GM23338 (cell line): ENCODE data around the gene DNAJB6.

Experiments
- CREB1 ChIP-seq: fragments of 250-450 bp; sonication (Bioruptor Pico); IDR thresholded peaks from 2 replicates; pipeline ENCODE4 v1.5.0; 2020; ENCODE audit warnings: low read depth, mild to moderate bottlenecking, moderate library complexity
- EZH2phosphoT487 ChIP-seq: fragments of 200-600 bp; sonication (generic); IDR thresholded peaks from one replicate; pipeline ENCODE4 v1.8.1; 2018; ENCODE audit warnings: antibody characterized with exemption; ENCODE audit not compliant: unreplicated experiment
- JUNB ChIP-seq: IDR thresholded peaks from one replicate; pipeline ENCODE4 v1.6.1; 2016; ENCODE audit warnings: antibody characterized with exemption; ENCODE audit not compliant: unreplicated experiment
- ZNF114 ChIP-seq: fragments of 250-450 bp; sonication (Bioruptor Pico); IDR thresholded peaks from 2 replicates; pipeline ENCODE4 v1.5.0; 2020; ENCODE audit warnings: mild to moderate bottlenecking, moderate library complexity
- TF ChIP-seq, protein P1 (sequence below): IDR thresholded peaks from 2 replicates; pipeline ENCODE4 v1.6.1; 2016; ENCODE audit warnings: antibody characterized with exemption
- TF ChIP-seq, protein P2 (sequence below), 2 experiments: fragments of 200-600 bp in 1 of 2; sonication (generic) in 1 of 2; conservative IDR thresholded peaks; 2 replicates each; pipeline versions ENCODE4 v1.5.1 to v1.6.1; 2016 to 2017; ENCODE audit warnings: antibody characterized with exemption in 2 of 2, low read depth in 2 of 2, mild to moderate bottlenecking in 2 of 2, moderate library complexity in 1 of 2

DNA sequence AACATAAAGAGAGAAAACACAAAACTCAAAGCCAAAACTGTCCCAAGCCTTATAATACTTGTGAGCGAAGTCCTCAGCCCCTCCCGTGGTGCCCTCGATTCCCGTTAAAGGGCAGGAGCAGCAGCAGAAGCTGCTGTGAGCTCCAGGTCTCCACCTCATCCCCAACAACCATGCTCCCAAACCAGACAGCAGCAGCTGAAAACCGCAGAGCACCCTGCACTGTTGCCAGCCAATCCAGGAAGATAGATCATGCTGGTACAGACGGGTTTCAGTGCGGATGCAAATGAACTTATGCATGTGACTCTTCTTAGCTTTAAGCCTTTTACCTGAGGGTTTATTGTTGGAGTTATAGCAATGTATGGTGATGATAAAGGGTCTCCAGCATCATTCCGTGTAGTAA is 97.9 kb downstream of the DNAJB6 start:
- TF ChIP-seq, protein P1, sequence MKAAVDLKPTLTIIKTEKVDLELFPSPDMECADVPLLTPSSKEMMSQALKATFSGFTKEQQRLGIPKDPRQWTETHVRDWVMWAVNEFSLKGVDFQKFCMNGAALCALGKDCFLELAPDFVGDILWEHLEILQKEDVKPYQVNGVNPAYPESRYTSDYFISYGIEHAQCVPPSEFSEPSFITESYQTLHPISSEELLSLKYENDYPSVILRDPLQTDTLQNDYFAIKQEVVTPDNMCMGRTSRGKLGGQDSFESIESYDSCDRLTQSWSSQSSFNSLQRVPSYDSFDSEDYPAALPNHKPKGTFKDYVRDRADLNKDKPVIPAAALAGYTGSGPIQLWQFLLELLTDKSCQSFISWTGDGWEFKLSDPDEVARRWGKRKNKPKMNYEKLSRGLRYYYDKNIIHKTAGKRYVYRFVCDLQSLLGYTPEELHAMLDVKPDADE, result no peak
- TF ChIP-seq, protein P2, sequence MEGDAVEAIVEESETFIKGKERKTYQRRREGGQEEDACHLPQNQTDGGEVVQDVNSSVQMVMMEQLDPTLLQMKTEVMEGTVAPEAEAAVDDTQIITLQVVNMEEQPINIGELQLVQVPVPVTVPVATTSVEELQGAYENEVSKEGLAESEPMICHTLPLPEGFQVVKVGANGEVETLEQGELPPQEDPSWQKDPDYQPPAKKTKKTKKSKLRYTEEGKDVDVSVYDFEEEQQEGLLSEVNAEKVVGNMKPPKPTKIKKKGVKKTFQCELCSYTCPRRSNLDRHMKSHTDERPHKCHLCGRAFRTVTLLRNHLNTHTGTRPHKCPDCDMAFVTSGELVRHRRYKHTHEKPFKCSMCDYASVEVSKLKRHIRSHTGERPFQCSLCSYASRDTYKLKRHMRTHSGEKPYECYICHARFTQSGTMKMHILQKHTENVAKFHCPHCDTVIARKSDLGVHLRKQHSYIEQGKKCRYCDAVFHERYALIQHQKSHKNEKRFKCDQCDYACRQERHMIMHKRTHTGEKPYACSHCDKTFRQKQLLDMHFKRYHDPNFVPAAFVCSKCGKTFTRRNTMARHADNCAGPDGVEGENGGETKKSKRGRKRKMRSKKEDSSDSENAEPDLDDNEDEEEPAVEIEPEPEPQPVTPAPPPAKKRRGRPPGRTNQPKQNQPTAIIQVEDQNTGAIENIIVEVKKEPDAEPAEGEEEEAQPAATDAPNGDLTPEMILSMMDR (conservative IDR thresholded peaks at IDR 0.05; ENCODE audit: low read depth in 2 of 2), result no peak
- TF ChIP-seq CREB1 (no peak), ZNF114 (CRISPR knock-in tag) (no peak), EZH2phosphoT487 (no peak), JUNB (no peak)
